Stomach (tissue), 4 donors: ENCODE measurements around the gene DFFA.
"Not testable (repeated sequence)": the region's sequence is repeated elsewhere in the genome, so short reads cannot be mapped to it uniquely, and the experiment has no call there.

Experiments used
- CTCF ChIP-seq, 7 experiments: fragments of 450-650 bp in 4 of 7; fragments of 200-600 bp in 3 of 7; sonication (generic) in 3 of 7; IDR thresholded peaks; one replicate each; pipeline ENCODE4 v1.5.1; 2016 to 2019; ENCODE audit warnings: antibody characterized with exemption in 7 of 7, control low read depth in 2 of 7, mild to moderate bottlenecking in 1 of 7
- EP300 ChIP-seq: sonication (generic); formaldehyde crosslinking; IDR thresholded peaks from one replicate; pipeline ENCODE4 v1.6.1; 2017; ENCODE audit warnings: antibody characterized with exemption
- POLR2A ChIP-seq, 4 donors: fragments of 450-650 bp; IDR thresholded peaks; one replicate each; pipeline ENCODE4 v1.6.1; 2016; ENCODE audit warnings: antibody characterized with exemption in 4 of 4, control low read depth in 2 of 4, mild to moderate bottlenecking in 1 of 4, moderate library complexity in 1 of 4
- POLR2AphosphoS5 ChIP-seq, 3 donors: sonication (generic); formaldehyde crosslinking; IDR thresholded peaks; one replicate each; pipeline ENCODE4 v1.6.1; 2016; ENCODE audit warnings: antibody characterized with exemption in 3 of 3

DNA sequence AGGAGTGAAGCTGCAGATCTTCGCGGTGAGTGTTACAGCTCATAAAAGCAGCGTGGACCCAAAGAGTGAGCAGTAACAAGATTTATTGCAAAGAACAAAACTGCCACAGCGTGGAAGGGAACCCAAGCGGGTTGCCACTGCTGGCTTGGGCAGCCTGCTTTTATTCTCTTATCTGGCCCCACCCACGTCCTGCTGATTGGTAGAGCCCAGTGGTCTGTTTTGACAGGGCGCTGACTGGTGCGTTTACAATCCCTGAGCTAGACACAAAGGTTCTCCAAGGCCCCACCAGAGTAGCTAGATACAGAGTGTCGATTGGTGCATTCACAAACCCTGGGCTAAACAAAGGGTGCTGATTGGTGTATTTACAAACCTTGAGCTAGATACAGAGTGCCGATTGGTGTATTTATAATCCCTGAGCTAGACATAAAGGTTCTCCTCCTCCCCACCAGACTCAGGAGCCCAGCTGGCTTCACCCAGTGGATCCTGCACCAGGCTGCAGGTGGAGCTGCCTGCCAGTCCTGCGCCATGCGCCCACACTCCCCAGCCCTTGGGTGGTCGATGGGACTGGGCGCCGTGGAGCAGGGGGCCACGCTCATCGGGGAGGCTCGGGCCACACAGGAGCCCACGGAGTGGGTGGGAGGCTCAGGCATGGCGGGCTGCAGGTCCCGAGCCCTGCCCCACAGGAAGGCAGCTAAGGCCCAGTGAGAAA, 46.3 kb downstream of the DFFA start:
- TF ChIP-seq EP300; CTCF (IDR thresholded peaks at IDR 0.05); POLR2AphosphoS5 (IDR thresholded peaks at IDR 0.05); POLR2A (IDR thresholded peaks at IDR 0.05): not testable (repeated sequence)
